DMS114 treated with DMSO at 0.1 percent for 48 hours (cell line): ENCODE results near the gene ZSWIM2.
A peak's percentile ranks its signal among the peaks of the same experiment; 100 is the strongest.
"Not testable (repeated sequence)": the region's sequence is repeated elsewhere in the genome, so short reads cannot be mapped to it uniquely, and the experiment has no call there.

Experiments
- DNase-seq: peaks from one replicate; lab custom pipeline; 2025; ENCODE audit not compliant: unreplicated experiment; lab: John Stamatoyannopoulos, UW

The ZSWIM2 gene, protein sequence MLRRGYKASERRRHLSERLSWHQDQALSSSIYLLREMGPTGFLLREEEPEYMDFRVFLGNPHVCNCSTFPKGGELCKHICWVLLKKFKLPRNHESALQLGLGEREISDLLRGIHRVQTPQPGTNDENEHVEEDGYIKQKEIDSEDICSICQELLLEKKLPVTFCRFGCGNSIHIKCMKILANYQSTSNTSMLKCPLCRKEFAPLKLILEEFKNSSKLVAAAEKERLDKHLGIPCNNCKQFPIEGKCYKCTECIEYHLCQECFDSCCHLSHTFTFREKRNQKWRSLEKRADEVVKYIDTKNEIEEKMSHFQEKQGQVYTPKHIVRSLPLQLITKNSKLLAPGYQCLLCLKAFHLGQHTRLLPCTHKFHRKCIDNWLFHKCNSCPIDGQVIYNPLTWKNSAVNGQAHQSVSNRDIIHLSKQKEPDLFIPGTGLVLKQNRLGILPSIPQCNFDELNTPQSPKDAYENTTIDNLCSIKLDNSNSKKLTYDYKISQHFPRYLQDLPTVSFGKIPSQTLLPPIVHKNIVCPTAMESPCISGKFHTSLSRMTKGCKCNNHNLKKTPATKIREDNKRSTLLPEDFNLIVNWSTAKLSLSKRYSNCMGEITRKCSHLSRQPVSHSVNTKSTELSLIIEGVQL

DNA sequence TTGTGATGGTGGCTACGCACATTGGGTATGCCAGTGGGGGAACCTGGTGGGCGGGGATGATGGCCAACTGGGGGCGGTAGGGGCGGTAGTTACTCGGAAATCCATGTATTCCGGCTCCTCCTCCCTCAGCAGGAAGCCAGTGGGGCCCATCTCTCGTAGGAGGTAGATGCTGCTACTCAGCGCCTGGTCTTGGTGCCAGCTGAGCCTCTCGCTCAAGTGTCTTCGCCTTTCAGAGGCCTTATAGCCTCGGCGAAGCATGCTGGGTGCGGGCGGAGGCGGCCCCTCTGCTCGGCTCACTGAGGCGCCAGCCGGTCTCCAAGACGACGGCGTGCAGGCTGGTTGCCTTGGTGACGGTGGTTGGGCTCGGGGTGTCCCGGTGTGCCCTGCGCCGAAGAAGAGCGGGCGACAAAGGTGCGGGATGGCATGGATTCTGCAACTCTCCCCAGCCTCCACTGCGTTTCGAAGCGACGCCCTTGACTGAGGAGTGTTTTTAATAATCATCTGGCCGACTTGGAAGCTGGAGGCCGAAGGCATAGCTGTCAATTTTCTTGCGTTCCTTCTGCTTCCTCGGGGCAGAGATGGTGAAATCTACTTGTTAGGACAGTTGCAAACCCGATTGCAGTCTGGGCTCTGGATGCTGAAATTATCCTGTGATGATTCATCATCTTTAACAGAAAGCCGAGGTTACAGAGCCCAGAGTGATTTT lies at the start of gene ZSWIM2:
Gene ZSWIM2 (minus strand): TSS at position 298 of the 706 bp plus-strand sequence. CDS start 40 bp downstream, at position 258.
- peak; percentile 51 for DNase-seq

DNA sequence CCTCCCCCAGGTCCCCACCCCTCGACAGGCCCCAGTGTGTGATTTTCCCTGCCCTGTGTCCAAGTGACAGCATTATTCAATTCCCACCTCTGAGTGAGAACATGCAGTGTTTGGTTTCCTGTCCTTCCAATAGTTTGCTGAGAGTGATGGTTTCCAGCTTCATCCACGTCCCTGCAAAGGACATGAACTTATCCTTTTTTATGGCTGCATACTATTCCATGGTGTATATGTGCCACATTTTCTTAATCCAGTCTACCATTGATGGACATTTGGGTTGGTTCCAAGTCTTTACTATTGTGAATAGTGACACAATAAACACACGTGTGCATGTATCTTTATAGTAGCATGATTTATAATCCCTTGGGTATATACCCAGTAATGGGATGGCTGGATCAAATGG lies 47.2 kb upstream of the ZSWIM2 start:
- not testable (repeated sequence) for DNase-seq

DNA sequence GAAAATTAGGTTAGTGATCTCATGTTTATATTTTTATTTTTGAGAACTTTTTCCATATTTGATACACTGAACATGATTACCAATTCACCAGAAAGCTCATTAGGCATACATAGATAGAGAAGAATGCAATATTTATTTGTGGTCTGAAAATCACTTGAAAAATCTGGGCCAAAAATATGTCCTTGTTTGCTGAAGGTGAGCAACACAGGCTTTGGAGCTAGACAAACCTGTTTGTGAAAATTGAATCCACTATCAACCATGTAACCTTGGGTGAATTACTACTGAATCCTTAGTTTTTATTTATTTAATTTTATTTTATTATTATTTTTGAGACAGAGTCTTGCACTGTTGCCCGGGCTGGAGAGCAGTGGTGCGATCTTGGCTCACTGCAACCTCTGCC lies 46.5 kb upstream of the ZSWIM2 start:
- DNase-seq: no peak

DNA sequence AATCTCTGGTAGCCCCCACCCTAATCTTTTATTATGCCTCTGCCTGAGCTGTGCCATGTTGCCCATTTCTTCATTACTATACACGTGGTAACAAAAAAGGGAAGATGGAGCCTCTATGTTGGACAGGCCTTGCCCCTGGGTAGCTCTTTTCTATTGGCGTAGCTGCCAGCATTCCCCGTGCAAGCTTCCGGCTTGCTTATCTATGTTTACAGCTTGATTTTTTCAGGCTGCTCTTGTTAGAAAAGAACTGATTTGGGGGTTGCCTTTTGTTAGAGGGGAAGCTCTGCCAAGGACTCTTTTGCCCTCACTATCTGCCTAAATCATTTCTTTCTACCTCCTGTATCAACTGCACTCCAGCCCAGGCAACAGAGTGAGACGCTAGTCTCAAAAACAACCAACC lies 45.5 kb upstream of the ZSWIM2 start:
- no peak for DNase-seq

DNA sequence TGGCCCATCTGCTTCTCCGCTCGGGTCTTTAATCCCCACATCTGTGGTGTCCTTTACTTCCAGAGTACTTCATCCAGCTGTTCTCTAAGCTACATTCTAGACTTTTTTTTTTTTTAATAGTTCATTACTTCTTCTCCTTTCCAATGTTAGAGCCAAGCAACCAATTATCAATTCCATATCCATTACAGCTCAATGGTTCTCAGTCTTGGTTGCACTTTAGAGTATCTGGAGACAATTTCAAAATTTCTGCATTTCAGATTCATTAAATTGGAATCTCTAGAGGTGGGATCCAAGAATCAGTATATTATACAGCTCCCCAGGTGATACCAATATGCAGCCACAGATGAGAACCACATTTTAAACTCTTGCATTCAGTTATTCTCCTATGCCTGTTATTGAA lies 43.9 kb upstream of the ZSWIM2 start:
- no peak for DNase-seq

DNA sequence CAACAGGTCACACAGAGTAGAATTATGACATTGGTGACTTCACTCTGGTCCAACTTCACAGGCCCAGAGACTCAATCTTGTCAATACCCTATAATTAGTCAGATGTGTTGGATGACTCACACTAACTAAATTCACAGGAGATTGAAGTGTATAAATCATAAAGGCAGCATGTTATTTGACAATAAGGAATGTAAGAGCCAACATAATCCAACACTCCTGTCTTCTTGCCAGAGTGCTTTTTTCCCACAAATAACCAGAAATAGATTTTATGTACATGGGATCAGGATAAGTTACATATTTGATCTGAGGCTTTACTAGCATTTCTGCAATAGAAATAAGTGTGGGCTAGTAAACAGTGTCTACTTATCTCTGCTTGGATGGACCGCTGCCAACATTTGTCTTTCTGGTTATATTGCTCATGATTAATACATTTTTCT lies 42.2 kb upstream of the ZSWIM2 start:
- no peak for DNase-seq

DNA sequence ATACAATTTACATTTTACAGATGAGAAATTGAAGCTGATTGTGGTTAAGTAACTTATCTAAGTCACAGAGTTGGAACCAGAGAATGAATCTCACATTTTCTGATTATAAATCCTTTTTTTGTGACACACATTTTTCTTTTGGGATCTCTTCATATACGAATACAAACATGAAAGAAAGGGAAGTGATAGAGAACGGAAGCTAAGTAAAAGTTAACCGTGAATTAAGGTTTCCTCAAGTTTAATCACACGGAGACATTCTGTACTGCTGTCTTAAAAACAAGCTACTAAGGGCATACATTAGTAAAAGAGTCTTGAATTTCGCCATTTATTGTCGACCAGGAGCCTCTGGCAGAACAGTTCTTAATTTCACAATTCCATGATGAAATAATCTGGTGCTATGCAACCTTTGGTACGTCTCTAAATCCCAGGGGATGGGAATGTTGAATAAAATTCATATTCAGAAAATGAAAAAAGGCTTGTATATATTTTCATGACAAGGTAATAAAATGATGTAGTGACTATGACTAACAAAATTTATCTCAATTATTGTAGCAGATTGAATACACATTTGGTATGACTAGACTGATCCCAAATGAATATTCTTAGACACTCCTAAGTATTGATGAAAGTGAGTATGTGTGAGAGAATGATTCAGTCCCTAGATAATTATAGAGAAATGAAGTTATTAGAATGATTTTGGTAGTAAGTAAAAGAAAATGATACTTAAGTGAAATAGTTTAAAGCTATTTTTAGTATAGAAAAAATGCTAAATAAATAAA lies 40.3 kb upstream of the ZSWIM2 start:
- no peak for DNase-seq

DNA sequence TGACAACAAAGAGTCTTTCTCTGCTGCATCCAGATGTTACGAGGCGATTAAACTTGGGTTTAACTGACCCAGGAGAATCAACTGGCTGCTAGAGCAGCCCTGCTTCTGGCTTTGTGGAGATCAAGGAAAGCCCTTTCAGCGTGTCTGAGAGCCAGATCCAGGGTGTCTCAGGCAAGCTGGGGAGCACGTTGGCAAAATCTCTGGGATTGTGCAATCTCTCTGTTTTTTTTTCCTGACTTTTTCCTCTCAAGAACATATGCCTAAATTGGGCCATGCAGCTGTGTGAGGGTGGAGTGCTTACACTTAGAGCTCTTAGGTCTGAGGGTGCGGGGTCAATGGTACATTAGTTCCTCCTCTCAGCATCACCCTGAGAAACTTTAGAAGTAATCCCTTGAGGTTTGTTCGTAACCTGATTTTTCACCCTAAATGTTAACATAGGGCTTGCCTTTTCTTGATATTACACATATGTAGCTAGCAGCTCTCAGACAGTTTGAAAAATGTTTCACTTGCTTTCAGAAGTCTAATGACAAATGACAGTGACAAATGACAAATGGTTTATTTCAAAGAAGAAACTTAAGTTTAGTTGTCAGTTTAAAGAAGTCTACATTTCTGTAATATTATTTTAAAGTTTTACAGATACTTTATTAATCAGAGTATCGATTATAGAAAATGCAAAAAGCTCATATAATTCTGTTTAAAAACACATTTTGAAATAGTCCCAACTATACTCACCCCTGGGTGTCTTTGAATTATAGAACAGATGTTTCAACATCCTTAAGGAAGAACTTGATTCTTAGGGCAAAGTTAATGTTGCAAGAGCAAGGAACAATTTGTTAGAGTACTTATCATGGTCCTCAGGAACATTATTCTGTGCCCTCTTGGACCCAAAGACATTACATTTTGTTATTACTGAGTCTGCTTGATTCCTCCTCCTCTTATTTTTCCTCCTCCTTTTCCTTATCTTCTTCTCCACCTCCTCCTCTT lies 38.4 kb upstream of the ZSWIM2 start:
- no peak for DNase-seq

DNA sequence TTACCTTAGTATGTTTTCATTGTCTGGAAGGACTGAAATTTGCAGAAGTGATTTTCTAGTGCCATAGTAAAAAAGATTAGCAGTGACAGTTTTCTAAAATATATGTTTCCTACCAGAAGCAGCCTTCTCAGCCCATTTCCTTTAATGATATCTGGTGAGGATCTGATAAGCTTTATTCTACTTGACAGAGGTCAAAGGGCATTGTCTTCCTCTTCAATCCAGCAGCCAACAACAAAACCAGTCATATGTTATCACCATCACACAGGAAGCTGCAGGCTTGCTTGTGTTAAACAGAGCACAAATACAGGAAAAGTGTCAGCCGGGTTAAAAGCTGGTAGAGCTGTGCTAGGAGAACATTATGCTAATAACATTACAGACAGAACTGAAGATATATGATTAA lies 35.6 kb upstream of the ZSWIM2 start:
- no peak for DNase-seq

DNA sequence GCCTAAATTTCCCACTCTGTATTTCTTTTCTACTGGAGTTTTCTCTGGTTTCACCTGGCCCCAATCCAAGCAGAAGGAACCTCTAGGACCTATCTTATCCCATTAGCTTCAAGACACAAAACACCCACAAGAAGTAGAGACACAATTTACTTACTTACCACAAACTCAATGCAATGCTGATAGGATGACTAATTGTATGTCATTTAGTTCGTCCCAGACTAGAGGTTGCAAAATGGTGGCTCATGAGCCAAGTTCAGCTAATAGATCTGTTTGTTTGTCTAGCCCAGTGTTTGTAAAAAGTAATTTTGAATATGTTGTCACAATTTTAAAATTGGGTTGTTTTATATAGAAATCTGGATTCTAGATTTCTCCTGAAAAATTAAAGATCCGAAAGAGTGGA lies 34.7 kb upstream of the ZSWIM2 start:
- no peak for DNase-seq

DNA sequence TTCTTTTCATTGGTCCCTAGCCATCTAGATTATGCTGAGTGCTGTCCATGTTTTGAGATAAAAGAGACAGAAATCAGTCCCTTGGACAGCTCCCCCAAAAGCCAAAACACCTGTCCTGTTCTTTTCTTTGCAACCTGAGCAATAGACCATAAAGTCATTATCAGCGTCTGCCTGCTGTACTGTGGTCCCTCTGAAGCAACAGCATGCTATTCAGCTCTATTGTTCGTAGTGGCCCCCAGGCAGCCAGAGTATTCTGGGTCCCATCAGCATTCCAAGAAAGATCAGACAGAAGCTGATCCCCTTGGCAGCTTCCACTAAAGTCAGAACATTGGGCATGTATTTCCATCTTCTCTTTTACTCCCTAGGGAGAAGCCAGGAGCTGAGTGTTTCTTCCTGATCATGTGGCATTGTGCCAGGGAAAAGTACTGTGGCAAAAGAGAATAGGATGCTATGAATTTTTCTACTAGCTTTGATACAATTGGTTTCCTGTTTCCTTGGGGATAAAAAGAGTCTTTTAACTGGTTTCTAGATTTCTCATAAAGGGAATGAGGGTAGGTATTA lies 33.6 kb upstream of the ZSWIM2 start:
- DNase-seq: no peak

DNA sequence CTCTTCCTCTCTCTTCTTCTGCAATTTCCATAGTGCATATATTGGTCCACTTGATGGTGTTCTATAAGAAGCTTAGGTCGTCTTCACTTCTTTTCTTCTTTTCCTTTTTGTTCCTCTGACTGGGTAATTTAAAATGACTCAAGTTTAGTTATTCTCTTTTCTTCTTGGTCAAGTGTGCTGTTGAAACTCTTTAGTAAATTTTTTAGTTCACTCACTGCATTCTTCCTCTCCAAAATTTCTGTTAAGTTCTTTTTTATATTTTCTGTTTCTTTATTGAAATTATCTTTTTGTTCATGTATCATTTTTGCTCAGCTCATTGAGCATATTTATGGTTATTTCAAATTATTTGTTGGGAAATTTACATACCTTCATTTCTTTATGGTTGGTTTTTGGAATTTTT lies 32.7 kb upstream of the ZSWIM2 start:
- DNase-seq: no peak

DNA sequence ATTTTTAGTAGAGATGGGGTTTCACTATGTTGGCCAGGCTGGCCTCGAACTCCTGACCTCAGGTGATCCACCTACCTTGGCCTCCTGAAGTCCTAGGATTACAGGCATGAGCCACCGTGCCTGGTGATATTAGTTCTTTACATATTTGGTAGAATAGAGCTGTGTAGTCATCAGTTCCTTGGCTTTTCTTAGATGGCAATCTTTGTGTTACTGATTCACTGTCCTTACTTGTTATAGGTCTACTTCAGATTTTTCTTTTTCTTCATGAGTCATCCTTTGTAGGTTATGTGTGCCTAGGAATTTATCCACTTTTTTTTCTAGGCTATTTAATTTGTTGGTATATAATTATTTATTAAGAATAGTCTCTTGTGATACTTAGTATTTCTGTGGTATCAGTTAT lies 30.3 kb upstream of the ZSWIM2 start:
- no peak for DNase-seq

DNA sequence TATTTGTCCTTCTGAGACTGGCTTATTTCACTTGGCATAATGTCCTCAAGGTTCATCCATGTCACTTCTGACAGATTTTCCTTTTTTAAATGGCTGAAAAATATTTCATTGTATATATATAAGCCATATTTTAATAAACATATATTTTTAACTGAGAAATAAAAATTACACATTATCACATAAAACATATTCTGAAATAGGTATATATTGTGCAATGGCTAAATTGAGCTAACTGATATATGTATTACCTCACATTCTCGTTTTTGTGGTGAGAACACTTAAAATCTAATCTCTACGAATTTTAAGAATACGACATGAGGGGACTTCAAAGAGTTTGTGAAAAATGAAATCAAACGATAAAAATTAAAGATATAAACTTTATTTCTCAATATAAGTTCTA lies 25.7 kb upstream of the ZSWIM2 start:
- no peak for DNase-seq

DNA sequence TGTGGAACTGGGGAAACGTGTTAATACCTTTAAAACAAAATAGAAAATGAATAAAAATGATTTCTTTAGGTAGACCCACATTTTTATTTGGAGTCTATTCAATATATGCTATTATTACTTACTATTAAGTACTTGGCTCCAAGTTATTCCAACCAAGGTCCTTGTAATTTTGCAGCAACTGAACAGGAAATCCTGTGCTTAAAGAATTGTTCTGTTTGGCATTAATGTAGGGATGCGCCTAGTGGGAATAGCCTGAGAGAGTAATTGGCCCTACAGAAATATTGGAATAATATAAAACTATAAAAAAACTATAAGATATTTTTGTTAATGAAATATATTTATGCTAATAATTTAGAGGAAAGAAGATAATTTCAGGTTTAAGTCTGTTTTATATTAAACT lies 22.9 kb upstream of the ZSWIM2 start:
- no peak for DNase-seq

DNA sequence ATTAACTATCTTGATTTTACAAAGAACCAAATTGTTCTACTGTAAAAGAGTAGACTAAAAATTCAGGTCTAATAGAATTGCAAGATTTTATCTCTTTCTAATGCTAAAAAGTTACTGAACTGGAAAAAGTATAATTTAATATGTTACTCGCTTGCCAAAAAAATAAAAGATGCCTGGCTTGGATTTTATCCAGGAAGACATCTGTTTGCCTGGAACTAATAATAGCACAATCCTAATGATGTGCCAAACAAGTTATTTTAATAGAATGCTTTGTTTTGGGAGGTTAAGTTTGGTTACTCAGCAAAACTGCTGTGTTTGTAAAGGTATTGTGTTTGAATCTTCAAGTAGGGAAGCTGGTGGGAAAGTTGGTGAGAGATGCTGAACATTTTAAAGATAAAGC lies 19.4 kb upstream of the ZSWIM2 start:
- no peak for DNase-seq

DNA sequence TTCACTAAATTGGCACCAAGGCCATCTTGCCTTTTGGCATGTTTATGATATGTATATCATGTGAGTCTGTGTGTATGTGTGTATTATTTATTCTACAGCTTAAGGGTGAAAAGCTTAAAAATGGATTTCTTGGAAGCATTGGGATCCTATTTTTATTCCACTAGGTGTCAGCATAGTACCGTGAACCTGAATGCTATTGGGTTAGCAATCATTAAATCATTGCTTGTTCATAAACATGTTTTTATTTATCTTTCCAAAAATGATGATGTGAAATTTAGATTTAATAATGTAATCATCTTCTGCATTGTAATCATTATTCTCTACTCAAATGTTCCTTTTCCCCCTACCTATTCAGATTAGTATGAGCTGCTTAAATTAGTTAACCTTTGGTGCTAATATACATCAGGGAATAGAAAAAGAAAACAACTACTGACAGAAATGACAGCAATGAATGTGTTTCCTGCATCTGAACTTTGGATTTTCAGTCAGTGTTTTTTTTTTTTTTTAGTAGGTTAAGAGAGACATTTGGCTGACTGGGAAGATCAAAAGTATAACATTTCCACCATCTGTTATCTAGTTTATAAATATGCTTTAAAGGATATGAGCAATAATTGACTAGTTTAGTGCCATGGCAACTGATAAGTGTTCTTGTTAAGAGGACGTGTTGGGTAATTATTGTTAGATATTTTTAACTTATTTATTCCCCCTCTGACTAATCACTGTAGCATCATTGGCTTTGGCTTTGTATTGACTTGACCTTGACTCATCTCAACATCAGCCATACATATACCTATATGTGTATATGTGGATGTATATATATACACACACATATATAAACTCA lies 14.1 kb upstream of the ZSWIM2 start:
- DNase-seq: peak; percentile 27

DNA sequence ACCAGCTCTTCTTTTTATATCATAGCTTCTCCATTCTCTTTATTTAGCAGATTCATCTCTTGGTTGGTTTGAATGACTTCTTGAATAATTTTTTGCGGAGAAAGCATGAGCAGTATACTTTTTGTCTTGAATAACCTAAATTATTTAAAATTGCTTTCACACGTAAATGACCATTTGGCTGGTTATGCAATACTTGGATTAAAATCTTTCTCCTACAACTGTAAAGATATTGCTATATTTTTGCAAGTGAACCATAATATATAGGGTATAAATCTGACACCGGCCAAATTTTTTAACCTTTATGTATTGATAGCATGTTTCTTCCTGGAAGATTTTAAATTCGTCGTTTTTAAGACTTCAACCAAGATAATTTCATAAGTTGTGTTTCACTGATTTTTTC lies 6.2 kb upstream of the ZSWIM2 start:
- DNase-seq: no peak

DNA sequence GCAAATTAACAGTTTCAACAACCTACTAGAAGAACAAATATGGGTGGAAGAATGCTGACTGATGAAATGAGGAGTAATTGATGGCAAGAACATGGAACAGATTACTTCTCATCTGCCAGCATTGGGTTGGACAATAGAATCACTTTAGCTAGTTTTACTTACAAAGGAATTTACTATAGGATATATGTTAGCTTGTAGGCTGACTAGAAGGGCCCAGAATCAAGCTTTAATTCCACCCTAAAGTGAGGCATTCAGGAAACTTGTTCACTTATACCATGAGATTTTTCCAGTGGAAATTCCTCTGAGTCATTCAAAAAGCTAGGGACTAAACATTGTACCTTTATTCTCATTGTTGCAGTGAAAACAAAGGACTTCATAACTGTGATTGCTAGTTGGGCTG lies 5.0 kb upstream of the ZSWIM2 start:
- no peak for DNase-seq
